CD14-positive monocyte (primary cell): ENCODE data around the gene GIGYF2. TPM values are rescaled to one million over a fixed set of nuclear protein-coding genes. Genes with fewer than 3 reads are reported as not detected.

Experiments used
- DNase-seq, 3 donors: peaks; one replicate each; pipeline ENCODE4 v3.0.0-alpha.2; 2011 to 2022
- H2AFZ ChIP-seq: 2 replicates; pipeline ENCODE4 v1.6.0; 2012; ENCODE audit warnings: mild to moderate bottlenecking, low read depth, low read length, inconsistent platforms; ENCODE audit not compliant: insufficient read depth, poor library complexity, severe bottlenecking
- H3K27ac ChIP-seq, 2 donors: 1 replicate in 1 of 2; 2 replicates in 1 of 2; pipeline ENCODE4 v1.5.1; 2012 to 2013; ENCODE audit warnings: low read length in 2 of 2, control low read depth in 1 of 2, inconsistent platforms in 1 of 2, low read depth in 1 of 2, mild to moderate bottlenecking in 1 of 2
- H3K27me3 ChIP-seq, 2 donors: one replicate each; pipeline versions ENCODE4 v1.6.0 to v1.6.1; 2011 to 2013; ENCODE audit warnings: low read length in 2 of 2; ENCODE audit not compliant: control insufficient read depth in 2 of 2, insufficient read depth in 2 of 2
- H3K36me3 ChIP-seq, 2 donors: replicated peaks in 1 of 2; 1 replicate in 1 of 2; 2 replicates in 1 of 2; pipeline versions ENCODE4 v1.5.1 to v1.6.1; 2012 to 2013; ENCODE audit warnings: low read length in 2 of 2, control low read depth in 1 of 2, inconsistent platforms in 1 of 2, mild to moderate bottlenecking in 1 of 2; ENCODE audit not compliant: insufficient read depth in 2 of 2, control insufficient read depth in 1 of 2
- H3K4me1 ChIP-seq, 2 donors: 1 replicate in 1 of 2; 2 replicates in 1 of 2; pipeline versions ENCODE4 v1.5.1 to v1.6.1; 2012 to 2013; ENCODE audit warnings: low read length in 2 of 2, control low read depth in 1 of 2, inconsistent platforms in 1 of 2, mild to moderate bottlenecking in 1 of 2, moderate library complexity in 1 of 2; ENCODE audit not compliant: insufficient read depth in 2 of 2, control insufficient read depth in 1 of 2
- H3K4me2 ChIP-seq: replicated peaks from 2 replicates; pipeline ENCODE3; 2012; ENCODE audit warnings: low read length, moderate library complexity, mild to moderate bottlenecking; ENCODE audit not compliant: poor library complexity, severe bottlenecking; ENCODE audit errors: extremely low read depth
- H3K4me3 ChIP-seq, 3 experiments: fragments of 200-600 bp in 1 of 3; sonication (generic) in 1 of 3; replicated peaks in 1 of 3; 1 replicate in 2 of 3; 2 replicates in 1 of 3; pipeline ENCODE4 v1.5.1; 2011 to 2013; ENCODE audit warnings: low read length in 3 of 3, mild to moderate bottlenecking in 3 of 3, control low read depth in 2 of 3, low read depth in 2 of 3, inconsistent platforms in 1 of 3, moderate library complexity in 1 of 3
- H3K79me2 ChIP-seq: 2 replicates; pipeline ENCODE4 v1.6.0; 2012; ENCODE audit warnings: mild to moderate bottlenecking, control low read depth, inconsistent platforms, low read length, moderate library complexity; ENCODE audit not compliant: insufficient read depth
- H3K9ac ChIP-seq: 2 replicates; pipeline ENCODE4 v1.6.0; 2017; ENCODE audit warnings: low read length, mild to moderate bottlenecking; ENCODE audit not compliant: insufficient read depth, poor library complexity, severe bottlenecking
- H3K9me3 ChIP-seq, 2 donors: replicated peaks in 1 of 2; 1 replicate in 1 of 2; 2 replicates in 1 of 2; pipeline versions ENCODE4 v1.5.1 to v1.6.1; 2012 to 2013; ENCODE audit warnings: low read length in 2 of 2, control low read depth in 1 of 2; ENCODE audit not compliant: control insufficient read depth in 1 of 2, insufficient read depth in 1 of 2
- H4K20me1 ChIP-seq: 2 replicates; pipeline ENCODE4 v1.6.0; 2012; ENCODE audit warnings: mild to moderate bottlenecking, low read length, control low read depth, moderate library complexity; ENCODE audit not compliant: insufficient read depth
- H3K27ac Mint-ChIP-seq, 7 donors: one replicate each; pipeline ENCODE4 v1.8.0; 2020; ENCODE audit warnings: mild to moderate bottlenecking in 7 of 7, mixed read lengths in 7 of 7, moderate library complexity in 6 of 7, inconsistent platforms in 2 of 7
- H3K27me3 Mint-ChIP-seq, 3 donors: one replicate each; pipeline ENCODE4 v1.8.0; 2021 to 2022; ENCODE audit warnings: low read depth in 3 of 3, mild to moderate bottlenecking in 3 of 3, mixed read lengths in 3 of 3, moderate library complexity in 3 of 3, inconsistent platforms in 1 of 3
- H3K36me3 Mint-ChIP-seq, 2 donors: one replicate each; pipeline ENCODE4 v1.8.0; 2020; ENCODE audit warnings: mixed read lengths in 2 of 2, inconsistent platforms in 1 of 2, mild to moderate bottlenecking in 1 of 2
- H3K4me1 Mint-ChIP-seq: one replicate; pipeline ENCODE4 v1.8.0; 2020; ENCODE audit warnings: mild to moderate bottlenecking, mixed read lengths
- H3K4me3 Mint-ChIP-seq, 2 donors: one replicate each; pipeline ENCODE4 v1.8.0; 2020; ENCODE audit warnings: mild to moderate bottlenecking in 2 of 2, mixed read lengths in 2 of 2, moderate library complexity in 1 of 2
- H3K9me3 Mint-ChIP-seq, 7 donors: one replicate each; pipeline ENCODE4 v1.8.0; 2020 to 2022; ENCODE audit warnings: mixed read lengths in 7 of 7, mild to moderate bottlenecking in 6 of 7, moderate library complexity in 6 of 7, inconsistent platforms in 2 of 7
- WGBS: methylation state at CpG from one replicate; pipeline ENCODE4 v1.1.5; 2013; ENCODE audit warnings: missing lambda C conversion rate; ENCODE audit not compliant: insufficient coverage; 5-methylcytosine and 5-hydroxymethylcytosine counted together
- intact Hi-C, 2 donors: fragments of 100-400 bp; cut with micrococcal nuclease; formaldehyde crosslinking; loops; one replicate each; pipeline versions ENCODE4 v1.15.0 to v1.15.1; 2023
- polyA plus RNA-seq, 3 donors: library from polyadenylated mRNA; depleted of rRNA in 1 of 3; unstranded in 2 of 3; stranded (reverse) in 1 of 3; fragments of 300-500 nt in 2 of 3; fragments of >200 nt in 1 of 3; fragmentation: Illumina TruSeq in 2 of 3; gene quantifications; 1 replicate in 2 of 3; 2 replicates in 1 of 3; pipeline ENCODE4 v1.2.3, GENCODE V29; 2012 to 2021
- TF ChIP-seq, protein P1 (sequence below): fragments of 200-600 bp; IDR thresholded peaks from one replicate; pipeline ENCODE4 v1.8.0; 2022; ENCODE audit warnings: antibody characterized with exemption, mild to moderate bottlenecking

The GIGYF2 gene
- polyA plus RNA-seq, 3 donors = 7.7 to 20.7 (median 17.3) TPM

DNA sequence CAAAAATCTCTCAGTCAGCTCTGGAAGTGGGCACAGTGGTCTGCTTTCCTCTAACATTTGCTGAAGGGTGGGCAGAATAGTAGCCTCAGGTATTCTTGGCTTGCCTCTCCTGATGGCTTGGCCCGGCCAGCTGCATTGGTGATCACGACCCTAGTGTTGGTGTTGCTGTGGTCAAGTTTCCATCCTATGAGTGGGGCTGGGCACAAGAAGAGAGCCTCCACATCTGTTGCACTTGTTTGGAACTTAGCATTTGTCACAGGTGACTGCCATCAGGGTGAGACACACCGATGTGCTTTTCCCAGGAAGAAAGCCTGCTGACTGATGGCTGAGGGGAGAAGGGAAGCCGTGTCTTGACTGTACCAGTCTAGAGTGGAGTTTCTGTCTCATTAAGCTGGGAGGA, 139.8 kb downstream of the GIGYF2 start:
- Histone ChIP-seq H3K9me3 (no peaks in the 10 kb centered on the region), H3K4me2 (no peak overlapping the region), H3K36me3 (peaks cover 51 to 70% of the 10 kb centered on the region in 2 donors), H3K27me3 (no peaks in the 10 kb centered on the region), H3K4me1 (peaks cover 31 to 36% of the 10 kb centered on the region in 2 donors), H4K20me1 (peaks cover 55% of the 10 kb centered on the region), H3K27ac (no peak overlapping the region), H2AFZ (no peak overlapping the region), H3K79me2 (peaks cover 13% of the 10 kb centered on the region), H3K9ac (no peak overlapping the region), H3K4me3 (no peak overlapping the region)
- TF ChIP-seq, protein P1, sequence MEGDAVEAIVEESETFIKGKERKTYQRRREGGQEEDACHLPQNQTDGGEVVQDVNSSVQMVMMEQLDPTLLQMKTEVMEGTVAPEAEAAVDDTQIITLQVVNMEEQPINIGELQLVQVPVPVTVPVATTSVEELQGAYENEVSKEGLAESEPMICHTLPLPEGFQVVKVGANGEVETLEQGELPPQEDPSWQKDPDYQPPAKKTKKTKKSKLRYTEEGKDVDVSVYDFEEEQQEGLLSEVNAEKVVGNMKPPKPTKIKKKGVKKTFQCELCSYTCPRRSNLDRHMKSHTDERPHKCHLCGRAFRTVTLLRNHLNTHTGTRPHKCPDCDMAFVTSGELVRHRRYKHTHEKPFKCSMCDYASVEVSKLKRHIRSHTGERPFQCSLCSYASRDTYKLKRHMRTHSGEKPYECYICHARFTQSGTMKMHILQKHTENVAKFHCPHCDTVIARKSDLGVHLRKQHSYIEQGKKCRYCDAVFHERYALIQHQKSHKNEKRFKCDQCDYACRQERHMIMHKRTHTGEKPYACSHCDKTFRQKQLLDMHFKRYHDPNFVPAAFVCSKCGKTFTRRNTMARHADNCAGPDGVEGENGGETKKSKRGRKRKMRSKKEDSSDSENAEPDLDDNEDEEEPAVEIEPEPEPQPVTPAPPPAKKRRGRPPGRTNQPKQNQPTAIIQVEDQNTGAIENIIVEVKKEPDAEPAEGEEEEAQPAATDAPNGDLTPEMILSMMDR = no peak
- peaks cover 41% of the 10 kb centered on the region for H3K4me1 Mint-ChIP-seq
- no peak overlapping the region for H3K4me3 Mint-ChIP-seq
- 93% methylated on average over 4 of the region's 4 CpGs for WGBS
- H3K36me3 Mint-ChIP-seq = peaks cover 68 to 79% of the 10 kb centered on the region in 2 donors
- H3K9me3 Mint-ChIP-seq = no peaks in the 10 kb centered on the region
- no peak for DNase-seq
- intact Hi-C loops = loop anchor here in 1 of 2 donors (10.0 kb wide), 1 partner anchor 418 kb away; the partner anchor contains the start of gene ATG16L1
- H3K27me3 Mint-ChIP-seq = no peaks in the 10 kb centered on the region
- peak overlapping the region in 1 of 7 donors; percentile 73 for H3K27ac Mint-ChIP-seq

GRCh38 chr2:232838406-232838874, 141.3 kb downstream of the GIGYF2 start:
- peak; percentile 14 to 47 (median 28) for DNase-seq
- peak overlapping the region in 1 of 3 experiments; percentile 53 for H3K4me3 ChIP-seq
- Mint-ChIP-seq H3K36me3 (peaks cover 66 to 80% of the 10 kb centered on the region in 2 donors), H3K27ac (peak overlapping the region; percentile 25 to 83 (median 74)), H3K4me1 (peaks cover 41% of the 10 kb centered on the region), H3K9me3 (no peaks in the 10 kb centered on the region), H3K27me3 (no peaks in the 10 kb centered on the region), H3K4me3 (peak overlapping the region in 1 of 2 donors; percentile 78)
- H3K36me3 ChIP-seq = peaks cover 47 to 68% of the 10 kb centered on the region in 2 donors
- H3K27me3 ChIP-seq = no peaks in the 10 kb centered on the region
- peak overlapping the region; percentile 73 for H3K4me2 ChIP-seq
- 25% methylated on average over 2 of the region's 2 CpGs for WGBS
- no peak overlapping the region for H3K9ac ChIP-seq
- peak overlapping the region in 1 of 2 donors; percentile 26 for H3K27ac ChIP-seq
- TF ChIP-seq, protein P1 = no peak
- intact Hi-C loops = loop anchor here in 1 of 2 donors (10.0 kb wide), 1 partner anchor 416 kb away; the partner anchor contains the start of gene ATG16L1
- no peaks in the 10 kb centered on the region for H3K9me3 ChIP-seq
- no peak overlapping the region for H2AFZ ChIP-seq
- peaks cover 18% of the 10 kb centered on the region for H3K79me2 ChIP-seq
- H3K4me1 ChIP-seq = peaks cover 31 to 36% of the 10 kb centered on the region in 2 donors
- H4K20me1 ChIP-seq = peaks cover 62% of the 10 kb centered on the region
